Nephron progenitor cell (in vitro differentiated cells): ENCODE measurements around the gene SH2D1A.
A peak's percentile ranks its signal among the peaks of the same experiment; 100 is the strongest.
"Not testable (repeated sequence)": the region's sequence is repeated elsewhere in the genome, so short reads cannot be mapped to it uniquely, and the experiment has no call there.

ENCODE experiments used
- DNase-seq: peaks from one replicate; pipeline ENCODE4 v3.0.0; 2021
- H3K27ac Mint-ChIP-seq: 2 replicates; pipeline ENCODE4 v1.8.0; 2021; ENCODE audit warnings: mild to moderate bottlenecking, moderate library complexity, mixed read lengths
- H3K27me3 Mint-ChIP-seq: 2 replicates; pipeline ENCODE4 v1.8.0; 2021; ENCODE audit warnings: mild to moderate bottlenecking, low read depth, mixed read lengths; ENCODE audit not compliant: poor library complexity
- H3K36me3 Mint-ChIP-seq: 2 replicates; pipeline ENCODE4 v1.8.0; 2021; ENCODE audit warnings: low read depth, mixed read lengths
- H3K4me1 Mint-ChIP-seq: 2 replicates; pipeline ENCODE4 v1.8.0; 2021; ENCODE audit warnings: mixed read lengths
- H3K4me3 Mint-ChIP-seq: 2 replicates; pipeline ENCODE4 v1.8.0; 2021; ENCODE audit warnings: mild to moderate bottlenecking, moderate library complexity, mixed read lengths
- H3K9me3 Mint-ChIP-seq: 2 replicates; pipeline ENCODE4 v1.8.0; 2021; ENCODE audit warnings: mild to moderate bottlenecking, moderate library complexity, mixed read lengths
- TF ChIP-seq, protein P1 (sequence below): fragments of 200-600 bp; sonication (generic); IDR thresholded peaks from 2 replicates; pipeline ENCODE4 v1.5.0; 2021; ENCODE audit warnings: antibody characterized with exemption

Gene SH2D1A

DNA sequence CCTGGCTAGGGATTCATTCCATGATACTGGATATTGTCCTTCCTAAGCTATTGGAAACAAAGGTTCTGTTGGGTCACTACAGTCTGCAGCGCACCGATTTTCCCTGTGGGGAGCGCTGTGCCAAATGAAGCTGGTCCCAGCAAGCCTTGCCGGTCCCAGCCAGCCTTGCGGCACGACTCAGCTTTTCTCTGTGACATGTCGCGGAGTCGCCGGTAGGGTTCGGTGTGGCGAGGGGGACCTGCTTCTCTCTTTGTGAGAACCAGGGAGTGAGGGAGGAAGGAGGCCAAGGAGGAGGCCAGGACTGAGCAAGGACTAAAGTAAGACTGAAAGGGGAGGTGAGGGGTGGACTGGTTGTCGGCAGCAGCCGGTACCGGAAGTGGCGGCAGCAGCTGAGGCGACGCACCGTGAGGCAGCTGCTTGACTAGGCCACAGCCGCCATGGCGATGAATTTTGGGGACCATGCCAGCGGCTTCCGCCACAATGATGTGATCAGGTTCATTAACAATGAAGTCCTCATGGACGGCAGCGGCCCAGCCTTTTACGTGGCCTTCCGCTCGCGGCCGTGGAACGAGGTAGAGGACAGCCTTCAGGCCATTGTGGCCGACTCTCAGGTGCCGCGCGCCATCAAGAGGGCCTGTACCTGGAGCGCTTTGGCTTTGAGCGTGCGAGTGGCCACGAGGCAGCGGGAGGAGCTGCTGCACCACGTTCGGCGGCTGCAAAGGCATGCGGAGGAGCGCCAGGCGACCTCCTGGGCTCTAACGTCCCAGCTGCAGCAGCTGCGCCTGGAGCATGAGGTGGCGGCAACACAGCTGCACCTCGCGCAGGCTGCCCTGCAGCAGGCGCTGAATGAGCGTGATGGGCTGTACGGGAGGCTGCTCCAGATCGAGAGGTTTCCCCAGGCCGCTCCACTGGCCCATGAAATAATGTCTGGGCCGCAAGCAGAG is 13.6 kb upstream of the SH2D1A start, which contains the start of gene TEX13D:
Gene TEX13D, plus strand, starts transcription at position 180 of the 944 bp plus-strand sequence. Its CDS starts 258 bp downstream, at position 438.
- peak within 1 kb of the TSS; percentile 51 for H3K27ac Mint-ChIP-seq
- H3K4me3 Mint-ChIP-seq = no peak within 1 kb of the TSS
- TF ChIP-seq, protein P1, sequence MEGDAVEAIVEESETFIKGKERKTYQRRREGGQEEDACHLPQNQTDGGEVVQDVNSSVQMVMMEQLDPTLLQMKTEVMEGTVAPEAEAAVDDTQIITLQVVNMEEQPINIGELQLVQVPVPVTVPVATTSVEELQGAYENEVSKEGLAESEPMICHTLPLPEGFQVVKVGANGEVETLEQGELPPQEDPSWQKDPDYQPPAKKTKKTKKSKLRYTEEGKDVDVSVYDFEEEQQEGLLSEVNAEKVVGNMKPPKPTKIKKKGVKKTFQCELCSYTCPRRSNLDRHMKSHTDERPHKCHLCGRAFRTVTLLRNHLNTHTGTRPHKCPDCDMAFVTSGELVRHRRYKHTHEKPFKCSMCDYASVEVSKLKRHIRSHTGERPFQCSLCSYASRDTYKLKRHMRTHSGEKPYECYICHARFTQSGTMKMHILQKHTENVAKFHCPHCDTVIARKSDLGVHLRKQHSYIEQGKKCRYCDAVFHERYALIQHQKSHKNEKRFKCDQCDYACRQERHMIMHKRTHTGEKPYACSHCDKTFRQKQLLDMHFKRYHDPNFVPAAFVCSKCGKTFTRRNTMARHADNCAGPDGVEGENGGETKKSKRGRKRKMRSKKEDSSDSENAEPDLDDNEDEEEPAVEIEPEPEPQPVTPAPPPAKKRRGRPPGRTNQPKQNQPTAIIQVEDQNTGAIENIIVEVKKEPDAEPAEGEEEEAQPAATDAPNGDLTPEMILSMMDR = no peak

DNA sequence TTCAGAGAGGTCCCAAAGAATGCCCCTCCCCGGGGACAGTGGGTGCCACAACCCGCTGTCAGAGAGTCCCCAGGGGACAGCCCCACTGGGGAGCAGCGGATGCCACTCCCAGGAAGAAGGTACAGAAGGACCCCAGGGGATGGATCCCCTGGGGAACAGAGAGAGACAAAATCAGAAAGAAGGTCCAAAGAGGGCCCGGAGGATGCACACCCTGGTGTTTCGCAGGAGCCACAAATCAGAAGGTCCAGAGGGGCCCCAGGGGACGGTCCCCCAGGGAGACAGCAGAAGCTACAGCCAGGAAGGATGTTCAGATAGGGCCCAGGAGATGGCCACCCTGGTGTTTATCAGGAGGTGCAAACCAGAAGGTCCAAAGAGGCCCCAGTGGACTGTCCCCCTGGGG is 12.5 kb upstream of the SH2D1A start:
- H3K4me1 Mint-ChIP-seq = no peaks in the 10 kb centered on the region
- H3K4me3 Mint-ChIP-seq = no peak overlapping the region
- H3K27ac Mint-ChIP-seq = no peak overlapping the region
- DNase-seq = no peak
- H3K27me3 Mint-ChIP-seq = no peaks in the 10 kb centered on the region
- H3K9me3 Mint-ChIP-seq = no peaks in the 10 kb centered on the region
- TF ChIP-seq, protein P1 = no peak
- no peaks in the 10 kb centered on the region for H3K36me3 Mint-ChIP-seq

More for the DNA sequence above, 13.6 kb upstream of the SH2D1A start, which contains the start of gene TEX13D:
- Mint-ChIP-seq H3K36me3 (no peaks in the 10 kb centered on the region), H3K4me1 (no peaks in the 10 kb centered on the region), H3K9me3 (no peaks in the 10 kb centered on the region), H3K27me3 (no peaks in the 10 kb centered on the region)
- DNase-seq = no peak

DNA sequence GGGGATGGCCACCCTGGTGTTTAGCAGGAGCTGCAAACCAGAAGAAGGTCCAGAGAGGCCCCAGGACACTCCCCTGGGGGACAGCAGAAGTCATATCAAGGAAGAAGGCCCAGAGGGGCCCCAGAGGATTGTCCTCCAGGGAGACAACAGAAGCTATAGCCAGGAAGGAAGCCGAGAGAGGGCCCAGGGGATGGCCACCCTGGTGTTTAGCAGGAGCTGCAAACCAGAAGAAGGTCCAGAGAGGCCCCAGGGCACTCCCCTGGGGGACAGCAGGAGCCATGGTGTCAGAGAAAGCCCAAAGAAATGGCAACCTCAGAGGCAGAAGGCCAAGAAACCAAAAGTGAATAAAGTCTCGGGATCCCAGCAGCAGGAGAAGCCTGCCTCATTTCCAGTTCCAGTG is 11.8 kb upstream of the SH2D1A start:
- not testable (repeated sequence) for H3K4me1 Mint-ChIP-seq, H3K27ac Mint-ChIP-seq, DNase-seq, H3K36me3 Mint-ChIP-seq, H3K4me3 Mint-ChIP-seq, H3K9me3 Mint-ChIP-seq, H3K27me3 Mint-ChIP-seq

DNA sequence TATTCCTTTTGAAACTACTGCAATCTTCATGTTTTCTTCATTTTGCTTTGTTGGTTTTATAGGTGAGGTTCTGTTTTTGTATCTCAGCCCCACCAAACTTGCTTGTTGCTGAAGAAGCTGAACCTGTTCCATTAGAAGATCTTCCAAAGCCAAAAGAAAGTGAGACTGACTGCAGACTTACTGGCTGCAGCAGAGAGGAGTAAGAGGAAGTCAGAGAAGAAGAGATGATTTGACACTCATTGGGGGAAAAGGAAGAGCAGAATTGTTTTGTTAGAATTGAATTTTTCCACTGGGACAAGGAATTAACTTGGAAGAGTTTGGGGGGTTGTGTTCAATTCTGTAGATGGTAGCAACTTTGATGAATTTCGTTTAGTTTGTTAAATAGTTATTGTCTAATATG is 10.8 kb upstream of the SH2D1A start:
- no peak for DNase-seq
- TF ChIP-seq, protein P1 = no peak
- no peaks in the 10 kb centered on the region for H3K4me1 Mint-ChIP-seq
- H3K9me3 Mint-ChIP-seq = no peaks in the 10 kb centered on the region
- no peaks in the 10 kb centered on the region for H3K36me3 Mint-ChIP-seq
- H3K27me3 Mint-ChIP-seq = no peaks in the 10 kb centered on the region
- no peak overlapping the region for H3K27ac Mint-ChIP-seq
- H3K4me3 Mint-ChIP-seq = no peak overlapping the region

DNA sequence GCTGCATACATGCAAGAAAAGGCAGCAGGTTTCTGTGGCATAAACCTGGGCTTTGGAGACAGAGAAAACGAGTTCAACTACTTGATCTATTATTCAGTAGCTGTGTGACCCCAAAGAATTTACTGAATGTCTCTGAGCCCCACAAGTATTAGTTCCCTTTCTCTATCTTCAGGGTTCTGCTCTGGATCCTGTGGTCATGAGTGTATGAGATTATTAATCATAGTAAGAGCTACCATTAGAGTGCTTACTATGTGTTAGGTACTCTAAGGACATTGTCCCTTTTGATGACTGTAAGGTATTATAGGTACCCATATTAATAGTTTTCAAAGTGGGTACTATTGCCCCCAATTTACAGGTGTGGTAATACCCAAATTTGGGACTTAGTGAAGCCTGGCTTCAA is 8.4 kb upstream of the SH2D1A start:
- TF ChIP-seq, protein P1 = no peak
- no peak for DNase-seq
- H3K9me3 Mint-ChIP-seq = no peaks in the 10 kb centered on the region
- no peaks in the 10 kb centered on the region for H3K4me1 Mint-ChIP-seq
- no peak overlapping the region for H3K4me3 Mint-ChIP-seq
- H3K27ac Mint-ChIP-seq = no peak overlapping the region
- no peaks in the 10 kb centered on the region for H3K27me3 Mint-ChIP-seq
- no peaks in the 10 kb centered on the region for H3K36me3 Mint-ChIP-seq

DNA sequence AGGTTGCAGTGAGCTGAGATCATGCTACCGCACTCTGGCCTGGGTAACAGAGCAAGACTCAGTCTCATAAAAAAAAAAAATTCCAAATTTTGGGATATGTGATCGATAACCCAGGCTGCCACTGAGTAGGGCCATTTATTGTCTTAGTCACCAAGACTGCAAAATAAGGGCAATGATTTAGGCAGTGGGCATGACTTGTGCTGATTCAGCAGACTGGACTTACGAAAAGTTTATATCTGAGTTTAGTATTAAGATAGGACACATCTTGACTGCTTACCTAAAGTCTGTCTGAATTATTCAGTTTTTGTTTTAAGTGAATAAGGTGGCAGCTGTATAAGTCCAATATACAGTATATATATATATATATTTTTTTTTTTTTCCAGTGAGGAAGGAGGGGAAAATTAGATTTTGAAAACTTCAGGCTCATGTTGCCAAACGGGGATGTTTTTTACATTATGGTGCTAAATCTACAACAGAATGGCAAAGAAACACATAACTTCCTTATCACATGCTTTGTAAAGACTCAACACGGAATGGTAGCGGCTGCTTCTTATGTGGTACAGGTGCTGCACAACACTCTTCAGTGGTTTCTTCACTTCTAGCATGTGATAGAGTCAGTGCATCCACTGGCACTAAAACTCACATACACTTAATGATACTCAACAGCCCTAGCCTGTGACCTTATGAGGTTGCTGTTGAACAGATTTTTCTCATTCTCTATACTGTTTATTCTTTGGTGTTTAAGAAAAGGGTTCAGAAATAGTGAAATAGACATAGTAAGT is 7.4 kb upstream of the SH2D1A start:
- H3K27me3 Mint-ChIP-seq = no peaks in the 10 kb centered on the region
- no peaks in the 10 kb centered on the region for H3K4me1 Mint-ChIP-seq
- H3K27ac Mint-ChIP-seq = no peak overlapping the region
- TF ChIP-seq, protein P1 = no peak
- no peak for DNase-seq
- H3K9me3 Mint-ChIP-seq = no peaks in the 10 kb centered on the region
- no peak overlapping the region for H3K4me3 Mint-ChIP-seq
- H3K36me3 Mint-ChIP-seq = no peaks in the 10 kb centered on the region
